Hematopoietic multipotent progenitor cell (in vitro differentiated cells): ENCODE results near the gene TMC2. TPM values are rescaled to one million over a fixed set of nuclear protein-coding genes. Genes with fewer than 3 reads are reported as not detected.

Source experiments
- DNase-seq, 3 donors: peaks; one replicate each; pipeline ENCODE4 v3.0.0-alpha.2; 2011 to 2015; ENCODE audit warnings: low read depth in 2 of 3, low spot score in 2 of 3
- total RNA-seq: library from RNA; depleted of rRNA; stranded (reverse); fragments of >200 nt; gene quantifications from one replicate; pipeline ENCODE4 v1.2.3, GENCODE V29; 2012

TMC2 gene
- total RNA-seq, 1 donor = not detected

GRCh38 chr20:2619961-2620595 is 83.7 kb downstream of the TMC2 start:
- DNase-seq = no peak

GRCh38 chr20:2624190-2624589 is 87.8 kb downstream of the TMC2 start:
- no peak for DNase-seq

GRCh38 chr20:2625062-2625461 is 88.7 kb downstream of the TMC2 start:
- no peak for DNase-seq

GRCh38 chr20:2626853-2627541 is 90.6 kb downstream of the TMC2 start:
- DNase-seq = no peak

- DNase-seq = no peak
Measured at GRCh38 chr20:2631228-2631627, 94.9 kb downstream of the TMC2 start.

GRCh38 chr20:2633381-2633780 is 97.0 kb downstream of the TMC2 start:
- DNase-seq = no peak

GRCh38 chr20:2637246-2637645 is 100.9 kb downstream of the TMC2 start:
- DNase-seq = no peak

GRCh38 chr20:2640260-2640659 is 103.9 kb downstream of the TMC2 start:
- no peak for DNase-seq

GRCh38 chr20:2640899-2641298 is 104.5 kb downstream of the TMC2 start:
- DNase-seq = no peak

GRCh38 chr20:2643708-2644107 is 107.3 kb downstream of the TMC2 start:
- DNase-seq = no peak

GRCh38 chr20:2651772-2652723 is 115.7 kb downstream of the TMC2 start, which contains the start of gene NOP56:
NOP56 (plus strand) TSS chr20:2652632; CDS start chr20:2652661, 29 bp downstream.
- DNase-seq = peak; percentile 92 to 94 (median 94)

GRCh38 chr20:2652724-2653555 is 116.6 kb downstream of the TMC2 start:
- no peak for DNase-seq

GRCh38 chr20:2653556-2654383 is 117.4 kb downstream of the TMC2 start:
- no peak for DNase-seq

GRCh38 chr20:2654384-2654822 is 118.0 kb downstream of the TMC2 start:
- no peak for DNase-seq

- no peak for DNase-seq
Measured at GRCh38 chr20:2654831-2655230, 118.5 kb downstream of the TMC2 start.

- DNase-seq = no peak
Measured at GRCh38 chr20:2655331-2656116, 119.2 kb downstream of the TMC2 start.

GRCh38 chr20:2656471-2657117 is 120.2 kb downstream of the TMC2 start:
- DNase-seq = no peak

- DNase-seq = no peak
Measured at GRCh38 chr20:2657241-2657640, 120.9 kb downstream of the TMC2 start.
